RCC 7860 (cell line): Measurements from ENCODE around the gene LY86.

ENCODE experiments used
- DNase-seq: peaks from one replicate; pipeline ENCODE4 v3.0.0-alpha.2; 2015; ENCODE audit warnings: low spot score
- FAIRE-seq: peaks from 2 replicates; lab custom pipeline; 2012; peaks lifted over from hg19 to GRCh38; lab: Jason Lieb, UNC

The LY86 gene

DNA sequence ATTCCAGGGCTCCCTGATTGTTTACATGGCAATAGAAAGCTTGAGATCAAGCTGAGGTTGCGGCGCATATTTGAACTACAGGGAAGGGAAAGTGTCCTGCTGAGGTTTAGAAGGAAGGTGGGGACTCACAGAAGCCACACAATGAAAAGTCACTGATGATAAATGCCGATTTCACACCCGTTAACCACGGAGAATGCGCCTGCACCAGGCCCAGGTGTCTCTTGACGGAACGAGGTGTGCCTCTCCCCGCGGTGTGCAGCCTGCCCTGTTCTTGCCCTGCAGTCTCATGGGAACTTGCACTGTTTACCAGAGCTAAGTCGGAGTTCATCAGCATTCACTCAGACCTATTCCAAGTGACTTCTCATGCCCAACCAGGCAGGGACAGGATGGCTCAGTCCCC lies 90.3 kb downstream of the LY86 start:
- FAIRE-seq (no peak), DNase-seq (no peak)

DNA sequence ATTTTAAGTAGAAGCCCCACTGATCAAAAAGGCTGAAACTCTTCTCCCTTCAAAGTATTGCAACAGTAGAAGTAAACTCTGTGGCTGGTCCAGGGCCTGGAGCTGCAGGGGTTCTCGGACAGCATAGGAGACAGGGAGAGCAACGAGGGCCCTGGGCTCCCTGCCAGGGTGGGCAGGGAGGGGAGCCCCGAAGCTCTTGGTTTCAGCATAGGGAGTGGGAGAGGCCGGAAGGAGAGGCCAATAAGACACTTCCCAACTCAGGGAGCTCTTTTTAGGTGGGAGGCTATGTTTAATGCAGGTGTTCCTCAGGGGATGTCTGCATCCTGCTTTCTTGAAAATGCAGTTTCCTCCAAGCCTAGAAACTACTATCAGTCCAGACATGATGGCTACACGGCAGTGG lies 91.1 kb downstream of the LY86 start:
- FAIRE-seq (no peak), DNase-seq (no peak)

GRCh38 chr6:6680526-6680925 lies 92.0 kb downstream of the LY86 start:
- FAIRE-seq (no peak), DNase-seq (no peak)

DNA sequence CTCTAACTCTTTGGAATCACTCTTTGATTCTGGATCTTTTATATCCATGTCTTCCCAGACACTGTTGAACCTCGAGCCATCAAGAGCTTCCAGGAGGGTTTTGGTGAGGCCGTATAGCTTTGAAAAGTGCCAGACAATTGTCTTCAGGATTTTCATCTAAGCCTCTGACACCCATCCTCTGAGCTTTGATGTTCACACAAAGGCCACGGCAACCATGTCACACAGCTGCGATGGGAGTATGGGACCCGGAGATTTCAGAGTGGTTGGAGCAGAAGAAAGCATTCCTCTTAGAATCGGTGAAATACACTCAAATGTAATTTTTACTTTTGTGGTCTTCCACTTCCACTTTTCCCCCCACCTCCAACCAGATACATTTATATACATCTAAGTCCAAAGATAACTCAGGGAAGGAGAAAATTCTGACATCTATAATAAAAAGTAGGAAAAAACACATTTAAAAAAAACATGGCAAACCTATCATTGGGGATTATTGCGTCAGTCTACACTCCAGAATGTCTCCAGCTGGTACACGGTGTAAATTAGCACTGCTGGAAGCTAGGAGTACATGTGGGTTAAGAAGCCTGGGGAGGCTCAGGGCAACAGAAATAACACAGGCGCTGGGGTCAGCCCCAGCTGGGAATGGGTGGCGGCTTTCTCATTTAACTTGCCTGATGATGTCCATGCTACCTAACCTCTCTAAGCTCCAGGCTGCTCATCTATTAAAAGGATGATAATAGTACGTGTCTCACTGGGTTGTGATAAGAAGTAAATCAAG lies 92.7 kb downstream of the LY86 start:
- DNase-seq, result no peak
- FAIRE-seq, result no peak

- DNase-seq, result no peak
- no peak for FAIRE-seq
Measured at GRCh38 chr6:6682225-6682624, 93.7 kb downstream of the LY86 start.

GRCh38 chr6:6683969-6684833 lies 95.7 kb downstream of the LY86 start:
- FAIRE-seq (no peak), DNase-seq (no peak)

- no peak for DNase-seq
- FAIRE-seq, result no peak
Measured at GRCh38 chr6:6685249-6686040, 96.9 kb downstream of the LY86 start.

DNA sequence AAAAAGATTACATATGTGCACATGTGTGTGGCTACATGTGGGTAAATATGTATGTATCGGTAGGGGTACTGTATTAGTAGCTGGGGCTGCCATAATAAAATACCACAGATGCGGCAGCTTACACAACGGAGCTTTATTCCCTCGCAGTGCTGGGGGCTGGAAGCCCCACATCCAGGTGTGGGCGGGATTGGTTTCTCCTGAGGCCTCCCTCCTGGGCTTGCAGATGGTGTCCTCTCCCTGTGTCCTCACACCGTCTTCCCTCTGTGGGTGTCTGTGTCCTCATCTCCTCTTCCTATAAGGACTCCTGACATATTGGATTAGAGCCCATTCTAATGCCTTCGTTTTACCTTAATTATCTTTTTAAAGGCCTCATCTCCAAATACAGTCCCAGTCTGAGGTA lies 97.7 kb downstream of the LY86 start:
- DNase-seq (no peak), FAIRE-seq (no peak)

DNA sequence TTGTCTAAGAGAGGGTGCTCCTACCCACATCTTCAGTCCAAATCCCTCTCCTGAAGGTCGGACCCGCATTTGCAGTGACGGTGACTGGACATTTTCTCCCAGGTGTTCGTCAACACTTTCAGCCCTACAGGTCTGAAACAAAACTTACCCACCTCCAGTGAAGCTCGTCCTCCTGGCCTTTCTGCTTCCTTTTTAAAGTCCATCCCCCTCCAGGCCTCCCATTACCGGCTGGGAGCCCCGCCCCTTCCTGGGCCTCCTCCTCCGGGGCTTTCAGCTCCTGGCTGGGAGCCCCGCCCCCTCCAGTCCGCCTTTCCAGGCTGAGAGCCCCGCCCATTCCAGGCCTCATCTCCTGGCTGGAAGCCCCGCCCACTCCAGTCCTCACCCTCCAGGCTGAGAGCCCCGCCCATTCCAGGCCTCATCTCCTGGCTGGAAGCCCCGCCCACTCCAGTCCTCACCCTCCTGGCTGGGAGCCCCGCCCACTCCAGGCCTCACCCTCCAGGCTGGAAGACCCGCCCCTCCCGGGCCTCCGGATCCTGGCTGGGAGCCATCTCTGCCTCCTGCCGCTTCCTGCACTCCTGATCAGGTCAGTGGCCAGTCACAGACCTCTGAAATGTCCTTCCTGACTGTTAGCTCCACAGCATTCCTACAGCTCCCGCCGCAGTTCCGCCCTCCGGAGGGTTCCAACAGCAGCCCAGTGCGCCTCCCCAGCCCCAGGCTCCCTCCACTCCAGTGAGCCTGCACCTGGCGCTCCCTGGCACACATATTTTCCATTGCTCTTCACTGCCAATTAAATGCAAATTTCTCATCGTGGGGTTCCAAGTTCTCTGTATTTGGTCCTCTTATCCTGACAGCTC lies 98.5 kb downstream of the LY86 start:
- FAIRE-seq, result peak; percentile 66
- peak; percentile 76 for DNase-seq

GRCh38 chr6:6688283-6688682 lies 99.8 kb downstream of the LY86 start:
- DNase-seq, result no peak
- FAIRE-seq, result no peak

GRCh38 chr6:6688951-6689350 lies 100.4 kb downstream of the LY86 start:
- FAIRE-seq (no peak), DNase-seq (no peak)

DNA sequence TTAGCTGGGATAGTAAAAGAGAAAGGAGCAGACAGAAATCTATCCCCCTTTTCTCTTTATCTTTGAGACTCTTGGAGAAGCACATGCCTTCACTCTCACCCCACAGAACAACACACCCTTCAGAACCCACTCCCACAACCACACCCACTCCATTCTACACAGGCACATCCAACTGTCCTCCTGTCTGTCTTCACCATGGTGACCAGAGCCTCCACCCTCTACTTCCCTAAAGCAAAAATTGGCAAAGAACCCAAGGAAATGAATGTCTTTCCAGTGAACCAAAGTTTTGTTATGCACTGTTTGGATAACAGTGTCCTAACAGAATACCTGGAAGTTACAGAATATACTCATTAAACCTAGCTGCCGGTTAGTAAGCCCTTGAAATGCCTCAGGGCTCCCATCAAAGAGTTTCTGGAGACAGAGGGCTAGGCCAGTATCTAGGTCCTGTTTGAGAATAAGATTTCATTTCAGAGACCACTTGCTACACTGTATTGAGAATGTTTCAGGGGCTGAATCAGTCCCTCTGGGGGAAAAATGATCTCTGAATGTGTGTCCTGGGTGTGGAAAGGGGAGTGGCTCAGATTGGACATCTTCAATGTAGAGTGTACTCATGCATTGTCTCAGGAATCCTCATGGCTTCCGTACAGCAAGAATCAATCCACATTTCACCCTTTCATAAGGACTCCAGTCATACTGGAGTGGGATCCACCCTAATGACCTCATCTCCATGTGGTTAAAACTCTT lies 101.1 kb downstream of the LY86 start:
- DNase-seq (no peak), FAIRE-seq (no peak)

GRCh38 chr6:6690144-6690483 lies 101.6 kb downstream of the LY86 start:
- DNase-seq (no peak), FAIRE-seq (no peak)

- no peak for FAIRE-seq
Measured at GRCh38 chr6:6694368-6694780, 105.9 kb downstream of the LY86 start.

GRCh38 chr6:6694825-6695624 lies 106.5 kb downstream of the LY86 start:
- FAIRE-seq (no peak), DNase-seq (no peak)

More at GRCh38 chr6:6694368-6694780, 105.9 kb downstream of the LY86 start:
- DNase-seq, result no peak

GRCh38 chr6:6695625-6696276 lies 107.2 kb downstream of the LY86 start:
- FAIRE-seq (no peak), DNase-seq (no peak)

DNA sequence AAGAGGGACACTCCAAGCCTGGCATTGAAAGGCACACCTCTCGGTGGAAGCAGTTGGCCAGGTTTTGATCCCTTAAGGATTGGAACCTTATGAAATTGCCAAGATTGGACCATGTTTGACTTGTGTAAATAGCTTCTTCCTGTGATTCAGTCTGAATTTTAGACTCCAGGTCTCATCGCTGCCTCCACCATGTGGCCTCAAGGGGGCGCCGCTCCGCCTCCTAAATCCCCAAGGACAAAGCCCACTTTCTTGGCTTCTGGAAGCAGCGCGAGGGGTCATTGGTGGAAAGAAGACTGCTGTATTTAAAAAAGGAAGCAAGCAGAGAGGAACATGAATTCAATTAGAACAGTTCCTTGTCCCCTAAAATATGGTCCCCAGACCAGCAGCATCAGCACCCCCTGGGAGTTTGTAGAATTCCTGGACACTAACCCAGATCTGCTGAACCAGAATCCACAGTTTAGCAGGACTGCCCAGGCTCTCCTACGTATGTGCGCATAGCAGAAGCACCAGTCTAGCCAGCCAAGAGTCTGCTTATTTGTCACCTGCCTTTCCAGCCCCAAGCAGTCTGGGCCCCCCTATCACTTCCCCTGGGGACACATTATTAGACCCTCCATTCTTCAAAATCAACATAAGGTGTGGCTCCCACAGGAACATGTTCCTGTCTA lies 108.5 kb downstream of the LY86 start:
- FAIRE-seq (no peak), DNase-seq (no peak)

DNA sequence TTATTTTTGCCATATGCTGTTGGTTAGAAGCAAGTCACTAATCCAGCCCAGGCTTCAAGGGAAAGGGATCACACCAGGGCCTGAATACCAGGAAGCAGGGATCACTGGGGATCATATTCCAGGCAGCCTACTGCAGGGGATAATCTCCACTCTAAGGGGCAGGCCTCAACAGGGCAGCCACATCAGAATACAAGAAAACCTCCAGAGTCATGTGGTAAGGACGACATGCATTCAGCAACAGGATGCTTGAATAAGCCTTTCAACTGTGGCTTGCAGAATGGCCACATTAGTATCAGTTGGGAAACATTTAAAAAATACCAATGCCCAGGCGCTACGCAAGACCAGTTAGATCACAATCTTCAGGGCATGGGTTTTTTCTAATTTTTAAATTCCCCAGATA lies 109.1 kb downstream of the LY86 start:
- DNase-seq, result no peak
- no peak for FAIRE-seq
